MM.1S (cell line): ENCODE results near the gene TMEM9.

Experiments used
- EZH2phosphoT487 ChIP-seq: fragments of 300-600 bp; sonication (generic); IDR thresholded peaks from 2 replicates; pipeline ENCODE4 v1.6.1; 2018; ENCODE audit warnings: antibody characterized with exemption, low read length
- TF ChIP-seq, protein P1 (sequence below): fragments of 300-600 bp; sonication (generic); IDR thresholded peaks from 2 replicates; pipeline ENCODE4 v1.5.1; 2016; ENCODE audit warnings: antibody characterized with exemption, low read length, mixed read lengths

- TF ChIP-seq, protein P1, sequence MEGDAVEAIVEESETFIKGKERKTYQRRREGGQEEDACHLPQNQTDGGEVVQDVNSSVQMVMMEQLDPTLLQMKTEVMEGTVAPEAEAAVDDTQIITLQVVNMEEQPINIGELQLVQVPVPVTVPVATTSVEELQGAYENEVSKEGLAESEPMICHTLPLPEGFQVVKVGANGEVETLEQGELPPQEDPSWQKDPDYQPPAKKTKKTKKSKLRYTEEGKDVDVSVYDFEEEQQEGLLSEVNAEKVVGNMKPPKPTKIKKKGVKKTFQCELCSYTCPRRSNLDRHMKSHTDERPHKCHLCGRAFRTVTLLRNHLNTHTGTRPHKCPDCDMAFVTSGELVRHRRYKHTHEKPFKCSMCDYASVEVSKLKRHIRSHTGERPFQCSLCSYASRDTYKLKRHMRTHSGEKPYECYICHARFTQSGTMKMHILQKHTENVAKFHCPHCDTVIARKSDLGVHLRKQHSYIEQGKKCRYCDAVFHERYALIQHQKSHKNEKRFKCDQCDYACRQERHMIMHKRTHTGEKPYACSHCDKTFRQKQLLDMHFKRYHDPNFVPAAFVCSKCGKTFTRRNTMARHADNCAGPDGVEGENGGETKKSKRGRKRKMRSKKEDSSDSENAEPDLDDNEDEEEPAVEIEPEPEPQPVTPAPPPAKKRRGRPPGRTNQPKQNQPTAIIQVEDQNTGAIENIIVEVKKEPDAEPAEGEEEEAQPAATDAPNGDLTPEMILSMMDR: no peak
- no peak for TF ChIP-seq EZH2phosphoT487
These were observed 17.3 kb downstream of the TMEM9 start for GRCh38 chr1:201137024-201137392.
